SU-DHL-6 (cell line): ENCODE results near the gene CASS4.

ENCODE experiments used
- EZH2phosphoT487 ChIP-seq: fragments of 200-600 bp; sonication (generic), shearing (Covaris generic); conservative IDR thresholded peaks from 2 replicates; pipeline ENCODE4 v1.6.1; 2018; ENCODE audit warnings: mild to moderate bottlenecking, antibody characterized with exemption, low read length, moderate library complexity, mixed read lengths
- TF ChIP-seq, protein P1 (sequence below): fragments of 200-600 bp; sonication (generic); IDR thresholded peaks from one replicate; pipeline ENCODE4 v1.5.1; 2017; ENCODE audit warnings: antibody characterized with exemption, mild to moderate bottlenecking, low read length, moderate library complexity; ENCODE audit not compliant: insufficient read depth, poor library complexity, severe bottlenecking

DNA sequence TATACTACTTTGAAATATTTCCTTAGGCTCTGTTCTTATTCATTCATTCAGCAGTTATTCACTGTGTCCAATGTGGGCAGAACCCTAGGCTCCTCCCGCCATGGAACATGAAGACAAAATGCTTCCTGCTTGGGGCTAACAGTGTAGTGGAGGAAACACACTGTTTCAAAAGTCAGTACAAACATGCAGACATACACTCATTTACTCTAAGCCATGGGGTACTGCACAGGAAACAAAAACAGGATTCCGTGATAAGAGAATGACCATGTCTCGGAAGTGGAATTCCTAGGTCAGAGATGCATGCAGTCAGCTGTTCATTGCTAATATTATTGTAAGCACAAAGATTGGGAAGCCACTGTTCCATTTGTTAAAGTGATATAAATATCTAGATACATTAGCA lies 94.0 kb downstream of the CASS4 start:
- TF ChIP-seq, protein P1, sequence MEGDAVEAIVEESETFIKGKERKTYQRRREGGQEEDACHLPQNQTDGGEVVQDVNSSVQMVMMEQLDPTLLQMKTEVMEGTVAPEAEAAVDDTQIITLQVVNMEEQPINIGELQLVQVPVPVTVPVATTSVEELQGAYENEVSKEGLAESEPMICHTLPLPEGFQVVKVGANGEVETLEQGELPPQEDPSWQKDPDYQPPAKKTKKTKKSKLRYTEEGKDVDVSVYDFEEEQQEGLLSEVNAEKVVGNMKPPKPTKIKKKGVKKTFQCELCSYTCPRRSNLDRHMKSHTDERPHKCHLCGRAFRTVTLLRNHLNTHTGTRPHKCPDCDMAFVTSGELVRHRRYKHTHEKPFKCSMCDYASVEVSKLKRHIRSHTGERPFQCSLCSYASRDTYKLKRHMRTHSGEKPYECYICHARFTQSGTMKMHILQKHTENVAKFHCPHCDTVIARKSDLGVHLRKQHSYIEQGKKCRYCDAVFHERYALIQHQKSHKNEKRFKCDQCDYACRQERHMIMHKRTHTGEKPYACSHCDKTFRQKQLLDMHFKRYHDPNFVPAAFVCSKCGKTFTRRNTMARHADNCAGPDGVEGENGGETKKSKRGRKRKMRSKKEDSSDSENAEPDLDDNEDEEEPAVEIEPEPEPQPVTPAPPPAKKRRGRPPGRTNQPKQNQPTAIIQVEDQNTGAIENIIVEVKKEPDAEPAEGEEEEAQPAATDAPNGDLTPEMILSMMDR = no peak
- no peak for TF ChIP-seq EZH2phosphoT487
